SK-N-MC (cell line): ENCODE results near the gene UNC119B.

Source experiments
- EZH2 ChIP-seq: fragments of 200-600 bp; sonication (generic); IDR thresholded peaks from one replicate; pipeline ENCODE4 v1.6.1; 2017; ENCODE audit warnings: antibody characterized with exemption
- FOXP2 ChIP-seq: optimal IDR thresholded peaks from 2 replicates; pipeline ENCODE3; 2011; ENCODE audit warnings: mild to moderate bottlenecking, moderate library complexity; ENCODE audit not compliant: insufficient read depth; ENCODE audit errors: extremely low read length, control extremely low read depth
- POLR2AphosphoS5 ChIP-seq: IDR thresholded peaks from 2 replicates; pipeline ENCODE4 v1.6.1; 2012; ENCODE audit warnings: mild to moderate bottlenecking, low read depth, low read length, borderline replicate concordance

GRCh38 chr12:120710805-120711296, 593 bp downstream of the UNC119B start:
- TF ChIP-seq POLR2AphosphoS5 (no peak), EZH2 (no peak), FOXP2 (no peak)
